ENCODE results near the gene TINAG. TPM values are rescaled to one million over a fixed set of nuclear protein-coding genes. Genes with fewer than 3 reads are reported as not detected.

TINAG gene
- not detected for total RNA-seq
- not detected for polyA plus RNA-seq
- 0 reads per million in 6 experiments for total RNA-seq

GRCh38 chr6:54308289-54308985 is at the start of gene TINAG:
TSS of gene TINAG (plus strand) at chr6:54308441. CDS start at chr6:54308551, 110 bp downstream.
- DNase-seq = no peak
- no peaks in the 10 kb centered on the region for H3K27me3 Mint-ChIP-seq
- no peaks in the 10 kb centered on the region for H3K36me3 Mint-ChIP-seq
- ATAC-seq = no peak
- H3K9me3 Mint-ChIP-seq = peaks cover 0 to 18% (median 6%) of the 10 kb centered on the region in 9 donors
- no peaks in the 10 kb centered on the region for H3K4me1 Mint-ChIP-seq
- no peak within 1 kb of the TSS for H3K4me3 Mint-ChIP-seq
- POLR2A ChIA-PET = no interaction called here
- H3K27ac Mint-ChIP-seq = no peak within 1 kb of the TSS

- Mint-ChIP-seq H3K9me3 (peaks cover 0 to 2% (median 0%) of the 10 kb centered on the region in 9 donors), H3K4me3 (no peak overlapping the region), H3K27me3 (peaks cover 0 to 1% (median 0%) of the 10 kb centered on the region in 5 donors), H3K27ac (no peak overlapping the region), H3K36me3 (no peaks in the 10 kb centered on the region), H3K4me1 (no peaks in the 10 kb centered on the region)
- DNase-seq (no peak), ATAC-seq (no peak)
- POLR2A ChIA-PET = no interaction called here
Measured at GRCh38 chr6:54260025-54260424, 48.2 kb upstream of the TINAG start.

GRCh38 chr6:54262499-54262898 is 45.7 kb upstream of the TINAG start:
- Mint-ChIP-seq H3K27ac (no peak overlapping the region), H3K27me3 (no peaks in the 10 kb centered on the region), H3K36me3 (no peaks in the 10 kb centered on the region), H3K4me3 (no peak overlapping the region), H3K4me1 (no peaks in the 10 kb centered on the region), H3K9me3 (peaks cover 0 to 4% (median 0%) of the 10 kb centered on the region in 9 donors)
- POLR2A ChIA-PET = no interaction called here
- no peak for ATAC-seq
- DNase-seq = no peak

GRCh38 chr6:54262971-54263370 is 45.3 kb upstream of the TINAG start:
- no peak overlapping the region for H3K4me3 Mint-ChIP-seq
- no peak for DNase-seq
- no peaks in the 10 kb centered on the region for H3K36me3 Mint-ChIP-seq
- peaks cover 0 to 4% (median 0%) of the 10 kb centered on the region in 9 donors for H3K9me3 Mint-ChIP-seq
- no peak for ATAC-seq
- no peak overlapping the region for H3K27ac Mint-ChIP-seq
- no peaks in the 10 kb centered on the region for H3K4me1 Mint-ChIP-seq
- no peaks in the 10 kb centered on the region for H3K27me3 Mint-ChIP-seq
- POLR2A ChIA-PET = no interaction called here

- no peaks in the 10 kb centered on the region for H3K27me3 Mint-ChIP-seq
- ATAC-seq = no peak
Measured at GRCh38 chr6:54264581-54265272, 43.5 kb upstream of the TINAG start.

GRCh38 chr6:54266400-54266923 is 41.8 kb upstream of the TINAG start:
- peaks cover 0 to 1% (median 0%) of the 10 kb centered on the region in 5 donors for H3K27me3 Mint-ChIP-seq
- H3K4me3 Mint-ChIP-seq = no peak overlapping the region
- DNase-seq (no peak), ATAC-seq (no peak)
- H3K4me1 Mint-ChIP-seq = no peaks in the 10 kb centered on the region
- H3K36me3 Mint-ChIP-seq = no peaks in the 10 kb centered on the region
- no peak overlapping the region for H3K27ac Mint-ChIP-seq
- POLR2A ChIA-PET = no interaction called here
- H3K9me3 Mint-ChIP-seq = peaks cover 0 to 12% (median 0%) of the 10 kb centered on the region in 9 donors

More at GRCh38 chr6:54264581-54265272, 43.5 kb upstream of the TINAG start:
- Mint-ChIP-seq H3K4me3 (no peak overlapping the region), H3K36me3 (no peaks in the 10 kb centered on the region), H3K27ac (no peak overlapping the region), H3K4me1 (no peaks in the 10 kb centered on the region), H3K9me3 (peaks cover 0 to 4% (median 0%) of the 10 kb centered on the region in 9 donors)
- no peak for DNase-seq
- POLR2A ChIA-PET = no interaction called here

GRCh38 chr6:54267798-54268197 is 40.4 kb upstream of the TINAG start:
- no peaks in the 10 kb centered on the region for H3K36me3 Mint-ChIP-seq
- no peak for ATAC-seq

GRCh38 chr6:54273214-54273820 is 34.9 kb upstream of the TINAG start:
- Mint-ChIP-seq H3K4me3 (no peak overlapping the region), H3K27ac (no peak overlapping the region), H3K9me3 (peaks cover 0 to 29% (median 6%) of the 10 kb centered on the region in 9 donors), H3K4me1 (no peaks in the 10 kb centered on the region), H3K27me3 (peaks cover 0 to 5% (median 1%) of the 10 kb centered on the region in 5 donors), H3K36me3 (no peaks in the 10 kb centered on the region)
- POLR2A ChIA-PET = no interaction called here
- ATAC-seq = no peak
- no peak for DNase-seq

More at GRCh38 chr6:54267798-54268197, 40.4 kb upstream of the TINAG start:
- POLR2A ChIA-PET = no interaction called here
- Mint-ChIP-seq H3K27me3 (peaks cover 0 to 1% (median 0%) of the 10 kb centered on the region in 5 donors), H3K9me3 (peaks cover 0 to 12% (median 0%) of the 10 kb centered on the region in 9 donors), H3K27ac (no peak overlapping the region), H3K4me1 (no peaks in the 10 kb centered on the region), H3K4me3 (no peak overlapping the region)
- no peak for DNase-seq

GRCh38 chr6:54274383-54274782 is 33.9 kb upstream of the TINAG start:
- ATAC-seq (no peak), DNase-seq (no peak)
- no peak overlapping the region for H3K27ac Mint-ChIP-seq
- no peaks in the 10 kb centered on the region for H3K36me3 Mint-ChIP-seq
- H3K9me3 Mint-ChIP-seq = peaks cover 0 to 35% (median 10%) of the 10 kb centered on the region in 9 donors
- H3K27me3 Mint-ChIP-seq = peaks cover 0 to 5% (median 1%) of the 10 kb centered on the region in 5 donors
- H3K4me1 Mint-ChIP-seq = no peaks in the 10 kb centered on the region
- H3K4me3 Mint-ChIP-seq = no peak overlapping the region
- POLR2A ChIA-PET = no interaction called here

GRCh38 chr6:54282186-54282585 is 26.1 kb upstream of the TINAG start:
- H3K9me3 Mint-ChIP-seq = peaks cover 0 to 54% (median 9%) of the 10 kb centered on the region in 9 donors
- DNase-seq = no peak
- no peaks in the 10 kb centered on the region for H3K4me1 Mint-ChIP-seq
- H3K27me3 Mint-ChIP-seq = no peaks in the 10 kb centered on the region
- no peak overlapping the region for H3K4me3 Mint-ChIP-seq
- no peak for ATAC-seq
- POLR2A ChIA-PET = no interaction called here
- no peaks in the 10 kb centered on the region for H3K36me3 Mint-ChIP-seq
- no peak overlapping the region for H3K27ac Mint-ChIP-seq

- peaks cover 0 to 47% (median 3%) of the 10 kb centered on the region in 9 donors for H3K9me3 Mint-ChIP-seq
- DNase-seq = no peak
- no peaks in the 10 kb centered on the region for H3K27me3 Mint-ChIP-seq
- H3K36me3 Mint-ChIP-seq = no peaks in the 10 kb centered on the region
- POLR2A ChIA-PET = no interaction called here
- no peaks in the 10 kb centered on the region for H3K4me1 Mint-ChIP-seq
- ATAC-seq = no peak
- H3K27ac Mint-ChIP-seq = no peak overlapping the region
- H3K4me3 Mint-ChIP-seq = no peak overlapping the region
Measured at GRCh38 chr6:54284161-54284860, 23.9 kb upstream of the TINAG start.

- Mint-ChIP-seq H3K4me1 (no peaks in the 10 kb centered on the region), H3K4me3 (no peak overlapping the region), H3K27me3 (no peaks in the 10 kb centered on the region), H3K27ac (no peak overlapping the region), H3K36me3 (no peaks in the 10 kb centered on the region), H3K9me3 (peaks cover 0 to 47% (median 3%) of the 10 kb centered on the region in 9 donors)
- POLR2A ChIA-PET = no interaction called here
- ATAC-seq (no peak), DNase-seq (no peak)
Measured at GRCh38 chr6:54285595-54285994, 22.6 kb upstream of the TINAG start.

All from naive thymus-derived CD8-positive, alpha-beta T cell (primary cell).